A673 (cell line): Measurements from ENCODE around the gene RFPL3.

Experiments used
- EZH2 ChIP-seq: fragments of 200-600 bp; sonication (generic); IDR thresholded peaks from 2 replicates; pipeline ENCODE4 v1.6.1; 2017; ENCODE audit warnings: borderline replicate concordance, low read depth, mild to moderate bottlenecking, mixed read lengths, antibody characterized with exemption, low read length; ENCODE audit not compliant: poor library complexity, severe bottlenecking
- TF ChIP-seq, protein P1 (sequence below): fragments of 300-800, 200-600 bp; sonication (generic); conservative IDR thresholded peaks from 2 replicates; pipeline ENCODE4 v1.5.1; 2017; ENCODE audit warnings: low read depth, mild to moderate bottlenecking, antibody characterized with exemption, low read length, moderate library complexity, mixed read lengths

DNA sequence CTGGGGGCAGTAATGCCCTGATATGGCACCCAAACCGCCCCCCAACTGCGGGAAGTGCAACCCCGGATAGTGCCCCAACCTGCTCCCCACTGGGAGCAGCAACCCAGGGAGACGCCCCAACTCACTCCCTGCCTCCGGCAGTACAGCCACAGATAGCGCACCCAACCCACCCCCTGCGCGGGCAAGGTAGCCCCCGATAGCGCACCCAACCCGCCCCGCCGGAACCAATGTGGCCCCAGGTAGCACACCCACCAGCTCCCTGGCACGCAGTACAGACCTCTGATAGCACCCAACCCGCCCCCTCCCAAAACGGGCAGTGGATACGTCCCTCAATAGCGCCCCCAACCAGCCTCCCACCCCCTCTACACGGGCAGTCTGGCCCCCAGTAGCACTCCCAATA, 3.8 kb upstream of the RFPL3 start:
- TF ChIP-seq, protein P1, sequence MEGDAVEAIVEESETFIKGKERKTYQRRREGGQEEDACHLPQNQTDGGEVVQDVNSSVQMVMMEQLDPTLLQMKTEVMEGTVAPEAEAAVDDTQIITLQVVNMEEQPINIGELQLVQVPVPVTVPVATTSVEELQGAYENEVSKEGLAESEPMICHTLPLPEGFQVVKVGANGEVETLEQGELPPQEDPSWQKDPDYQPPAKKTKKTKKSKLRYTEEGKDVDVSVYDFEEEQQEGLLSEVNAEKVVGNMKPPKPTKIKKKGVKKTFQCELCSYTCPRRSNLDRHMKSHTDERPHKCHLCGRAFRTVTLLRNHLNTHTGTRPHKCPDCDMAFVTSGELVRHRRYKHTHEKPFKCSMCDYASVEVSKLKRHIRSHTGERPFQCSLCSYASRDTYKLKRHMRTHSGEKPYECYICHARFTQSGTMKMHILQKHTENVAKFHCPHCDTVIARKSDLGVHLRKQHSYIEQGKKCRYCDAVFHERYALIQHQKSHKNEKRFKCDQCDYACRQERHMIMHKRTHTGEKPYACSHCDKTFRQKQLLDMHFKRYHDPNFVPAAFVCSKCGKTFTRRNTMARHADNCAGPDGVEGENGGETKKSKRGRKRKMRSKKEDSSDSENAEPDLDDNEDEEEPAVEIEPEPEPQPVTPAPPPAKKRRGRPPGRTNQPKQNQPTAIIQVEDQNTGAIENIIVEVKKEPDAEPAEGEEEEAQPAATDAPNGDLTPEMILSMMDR, result no peak
- TF ChIP-seq EZH2, result no peak
